Neural progenitor cell (in vitro differentiated cells): ENCODE results near the gene SVBP. TPM values are rescaled to one million over a fixed set of nuclear protein-coding genes. Genes with fewer than 3 reads are reported as not detected.

Source experiments
- DNase-seq: peaks from one replicate; pipeline ENCODE4 v3.0.0-alpha.2; 2016; ENCODE audit warnings: low spot score
- H2AFZ ChIP-seq: fragments of 200-600 bp; sonication (generic); replicated peaks from 2 replicates; pipeline ENCODE4 v1.6.1; 2016; ENCODE audit warnings: antibody characterized with exemption
- H3F3A ChIP-seq: fragments of 200-600 bp; sonication (generic); 2 replicates; pipeline ENCODE4 v1.6.1; 2016; ENCODE audit warnings: antibody characterized with exemption, low read depth
- H3K27ac ChIP-seq: fragments of 200-600 bp; sonication (generic); 2 replicates; pipeline ENCODE4 v1.5.1; 2016; ENCODE audit warnings: mild to moderate bottlenecking
- H3K27me3 ChIP-seq: fragments of 200-600 bp; sonication (generic); 2 replicates; pipeline ENCODE4 v1.6.1; 2016; ENCODE audit warnings: mild to moderate bottlenecking, moderate library complexity
- H3K36me3 ChIP-seq: fragments of 200-600 bp; sonication (generic); 2 replicates; pipeline ENCODE4 v1.5.1; 2016
- H3K4me1 ChIP-seq: fragments of 200-600 bp; sonication (generic); 2 replicates; pipeline ENCODE4 v1.6.1; 2016; ENCODE audit warnings: mixed run types
- H3K4me2 ChIP-seq: fragments of 200-600 bp; sonication (generic); 2 replicates; pipeline ENCODE4 v1.6.1; 2016
- H3K4me3 ChIP-seq: fragments of 200-600 bp; sonication (generic); 2 replicates; pipeline ENCODE4 v1.5.1; 2016
- H3K79me2 ChIP-seq: fragments of 200-600 bp; sonication (generic); 2 replicates; pipeline ENCODE4 v1.6.1; 2016; ENCODE audit warnings: low read depth
- H3K9ac ChIP-seq: fragments of 200-600 bp; sonication (generic); 2 replicates; pipeline ENCODE4 v1.6.1; 2016
- H3K9me3 ChIP-seq: fragments of 200-600 bp; sonication (generic); 2 replicates; pipeline ENCODE4 v1.5.1; 2016; ENCODE audit warnings: low read depth
- H4K20me1 ChIP-seq: fragments of 200-600 bp; sonication (generic); 2 replicates; pipeline ENCODE4 v1.6.1; 2016; ENCODE audit warnings: low read depth
- H3K27ac Mint-ChIP-seq: 3 replicates; pipeline ENCODE4 v1.8.0; 2021; ENCODE audit warnings: mixed read lengths
- H3K27me3 Mint-ChIP-seq: 2 replicates; pipeline ENCODE4 v1.8.0; 2022; ENCODE audit warnings: low read depth, mild to moderate bottlenecking, inconsistent platforms, moderate library complexity, mixed read lengths; ENCODE audit not compliant: insufficient read depth
- H3K36me3 Mint-ChIP-seq: 3 replicates; pipeline ENCODE4 v1.8.0; 2021; ENCODE audit warnings: mixed read lengths
- H3K4me1 Mint-ChIP-seq: 3 replicates; pipeline ENCODE4 v1.8.0; 2021; ENCODE audit warnings: mixed read lengths
- H3K4me3 Mint-ChIP-seq: 3 replicates; pipeline ENCODE4 v1.8.0; 2021; ENCODE audit warnings: mild to moderate bottlenecking, moderate library complexity, mixed read lengths
- H3K9me3 Mint-ChIP-seq: 3 replicates; pipeline ENCODE4 v1.8.0; 2020; ENCODE audit warnings: mixed read lengths
- CTCF ChIP-seq: fragments of 200-600 bp; sonication (generic); IDR thresholded peaks from 2 replicates; pipeline ENCODE4 v1.5.1; 2017; ENCODE audit warnings: antibody characterized with exemption, mild to moderate bottlenecking
- EZH2 ChIP-seq: fragments of 200-600 bp; sonication (generic); IDR thresholded peaks from 2 replicates; pipeline ENCODE4 v1.6.1; 2017; ENCODE audit warnings: antibody characterized with exemption, mild to moderate bottlenecking, moderate library complexity
- EZH2phosphoT487 ChIP-seq: fragments of 200-600 bp; sonication (generic); IDR thresholded peaks from 2 replicates; pipeline ENCODE4 v1.6.1; 2017; ENCODE audit warnings: antibody characterized with exemption
- total RNA-seq: library from RNA; depleted of rRNA; stranded (reverse); fragments of >200 nt; gene quantifications from 2 replicates; pipeline ENCODE4 v1.2.3, GENCODE V29; 2015; ENCODE audit warnings: low replicate concordance

Gene SVBP
- total RNA-seq, 1 donor from 2014 or later: 103 TPM

DNA sequence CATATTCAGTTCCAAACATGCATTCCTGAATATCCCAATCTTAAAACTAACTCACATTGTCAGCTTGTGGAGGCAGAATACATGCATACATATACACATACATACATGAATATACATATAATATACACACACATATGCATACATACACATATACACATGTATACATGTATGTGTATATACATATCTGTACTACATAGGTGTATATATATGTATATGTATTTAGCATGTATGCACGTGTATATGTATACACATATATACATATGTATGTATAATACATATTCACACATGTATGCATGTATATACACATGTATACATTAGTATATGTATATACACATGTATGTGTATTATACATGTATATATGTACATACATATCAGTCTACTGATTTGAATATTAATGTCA, 28.0 kb upstream of the SVBP start:
- H3K36me3 Mint-ChIP-seq: peaks cover 20% of the 10 kb centered on the region
- Histone ChIP-seq H3F3A (peaks cover 12% of the 10 kb centered on the region), H2AFZ (no peak overlapping the region), H3K79me2 (peaks cover 32% of the 10 kb centered on the region), H4K20me1 (peaks cover 14% of the 10 kb centered on the region), H3K36me3 (no peaks in the 10 kb centered on the region), H3K4me1 (peaks cover 12% of the 10 kb centered on the region), H3K27me3 (no peaks in the 10 kb centered on the region), H3K4me3 (no peak overlapping the region), H3K9me3 (no peaks in the 10 kb centered on the region), H3K27ac (no peak overlapping the region), H3K4me2 (peak overlapping the region; percentile 85), H3K9ac (no peak overlapping the region)
- peaks cover 16% of the 10 kb centered on the region for H3K4me1 Mint-ChIP-seq
- TF ChIP-seq EZH2phosphoT487: no peak
- no peak for TF ChIP-seq EZH2
- no peak for TF ChIP-seq CTCF
- H3K4me3 Mint-ChIP-seq: no peak overlapping the region
- H3K27me3 Mint-ChIP-seq: no peaks in the 10 kb centered on the region
- H3K9me3 Mint-ChIP-seq: peaks cover 3% of the 10 kb centered on the region
- no peak overlapping the region for H3K27ac Mint-ChIP-seq
- DNase-seq: no peak

GRCh38 chr1:42844592-42845140, 27.5 kb upstream of the SVBP start:
- Histone ChIP-seq H4K20me1 (peaks cover 14% of the 10 kb centered on the region), H2AFZ (no peak overlapping the region), H3K4me3 (no peak overlapping the region), H3K36me3 (no peaks in the 10 kb centered on the region), H3K4me1 (peaks cover 12% of the 10 kb centered on the region), H3F3A (peaks cover 12% of the 10 kb centered on the region), H3K27ac (no peak overlapping the region), H3K9me3 (no peaks in the 10 kb centered on the region), H3K9ac (no peak overlapping the region), H3K79me2 (peaks cover 29% of the 10 kb centered on the region), H3K4me2 (no peak overlapping the region), H3K27me3 (no peaks in the 10 kb centered on the region)
- H3K27me3 Mint-ChIP-seq: no peaks in the 10 kb centered on the region
- H3K9me3 Mint-ChIP-seq: no peaks in the 10 kb centered on the region
- no peak for DNase-seq
- H3K4me1 Mint-ChIP-seq: peaks cover 16% of the 10 kb centered on the region
- H3K27ac Mint-ChIP-seq: no peak overlapping the region
- no peak for TF ChIP-seq CTCF
- no peak for TF ChIP-seq EZH2
- no peak for TF ChIP-seq EZH2phosphoT487
- no peak overlapping the region for H3K4me3 Mint-ChIP-seq
- peaks cover 16% of the 10 kb centered on the region for H3K36me3 Mint-ChIP-seq

- Histone ChIP-seq H3K4me3 (no peak overlapping the region), H3K79me2 (no peaks in the 10 kb centered on the region), H3K4me2 (no peak overlapping the region), H4K20me1 (no peaks in the 10 kb centered on the region), H3F3A (peaks cover 12% of the 10 kb centered on the region), H3K4me1 (no peaks in the 10 kb centered on the region), H3K27ac (no peak overlapping the region), H3K27me3 (no peaks in the 10 kb centered on the region), H3K9ac (no peak overlapping the region), H3K36me3 (no peaks in the 10 kb centered on the region), H3K9me3 (no peaks in the 10 kb centered on the region), H2AFZ (no peak overlapping the region)
- TF ChIP-seq EZH2phosphoT487 (no peak), EZH2 (no peak), CTCF (no peak)
- DNase-seq: no peak
- peak overlapping the region; percentile 11 for H3K27ac Mint-ChIP-seq
- peaks cover 5% of the 10 kb centered on the region for H3K36me3 Mint-ChIP-seq
- no peaks in the 10 kb centered on the region for H3K9me3 Mint-ChIP-seq
- no peak overlapping the region for H3K4me3 Mint-ChIP-seq
- peaks cover 2% of the 10 kb centered on the region for H3K27me3 Mint-ChIP-seq
- H3K4me1 Mint-ChIP-seq: no peaks in the 10 kb centered on the region
Measured at GRCh38 chr1:42841440-42842147, 24.4 kb upstream of the SVBP start.
